Vagina (tissue), 2 donors: ENCODE measurements around the gene NRXN3. TPM values are rescaled to one million over a fixed set of nuclear protein-coding genes. Genes with fewer than 3 reads are reported as not detected.

Source experiments
- DNase-seq, 2 donors: peaks; one replicate each; pipeline ENCODE4 v3.0.0-alpha.2; 2017; ENCODE audit errors: extremely low spot score in 2 of 2
- H3K27ac ChIP-seq: fragments of 200-600 bp; sonication (generic); one replicate; pipeline ENCODE4 v1.5.1; 2019
- H3K27me3 ChIP-seq: fragments of 200-600 bp; sonication (generic); one replicate; pipeline ENCODE4 v1.5.1; 2019
- H3K36me3 ChIP-seq, 2 donors: fragments of 200-600 bp; sonication (generic); one replicate each; pipeline ENCODE4 v1.5.1; 2017 to 2019
- H3K4me1 ChIP-seq: fragments of 200-600 bp; sonication (generic); one replicate; pipeline ENCODE4 v1.5.1; 2019
- H3K4me3 ChIP-seq, 2 donors: fragments of 200-600 bp; sonication (generic); 1 replicate in 1 of 2; 2 replicates in 1 of 2; pipeline ENCODE4 v1.5.1; 2016 to 2019
- H3K9me3 ChIP-seq: fragments of 200-600 bp; sonication (generic); one replicate; pipeline ENCODE4 v1.5.1; 2019
- POLR2A ChIP-seq, 2 donors: fragments of 450-650 bp; IDR thresholded peaks; one replicate each; pipeline ENCODE4 v1.6.1; 2017; ENCODE audit warnings: antibody characterized with exemption in 2 of 2, mild to moderate bottlenecking in 2 of 2, moderate library complexity in 2 of 2
- POLR2AphosphoS5 ChIP-seq, 2 donors: sonication (generic); formaldehyde crosslinking; IDR thresholded peaks; one replicate each; pipeline ENCODE4 v1.9.0; 2017; ENCODE audit warnings: antibody characterized with exemption in 2 of 2, mild to moderate bottlenecking in 2 of 2, low read depth in 1 of 2; ENCODE audit not compliant: insufficient read depth in 1 of 2
- intact Hi-C: fragments of 100-400 bp; cut with DNase I; formaldehyde crosslinking; loops from one replicate; pipeline ENCODE4 v1.15.1; 2023
- total RNA-seq: library from RNA; depleted of rRNA; stranded (reverse); fragments of >200 nt; gene quantifications from one replicate; pipeline ENCODE4 v1.2.3, GENCODE V29; 2016
- TF ChIP-seq, protein P1 (sequence below), 3 experiments: fragments of 450-650 bp in 2 of 3; fragments of 200-600 bp in 1 of 3; sonication (generic) in 1 of 3; IDR thresholded peaks; one replicate each; pipeline ENCODE4 v1.5.1; 2017 to 2019; ENCODE audit warnings: antibody characterized with exemption in 3 of 3, mild to moderate bottlenecking in 2 of 3, moderate library complexity in 2 of 3

NRXN3 gene
- total RNA-seq, 1 donor from 2014 or later = 4.7 TPM

DNA sequence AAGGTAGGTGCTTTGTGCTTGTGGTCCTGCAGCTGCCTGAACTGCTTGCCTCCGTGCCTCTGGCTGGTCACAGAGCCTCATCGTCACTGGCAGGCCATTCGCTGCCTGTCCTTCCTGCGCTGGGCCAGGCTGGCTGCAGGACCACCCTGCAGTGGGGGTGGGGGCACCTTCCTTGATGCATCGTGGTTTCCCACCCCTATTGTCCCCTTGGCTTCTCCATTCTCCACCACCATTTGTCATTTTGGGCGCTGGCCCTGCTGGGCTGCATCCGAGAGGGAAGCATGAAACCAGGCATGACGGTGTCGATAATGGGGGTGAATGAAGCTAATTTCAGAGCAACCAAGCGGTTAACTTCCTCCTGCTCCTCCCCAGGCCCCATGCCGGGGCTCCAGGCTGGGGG lies 127.7 kb downstream of the NRXN3 start:
- intact Hi-C loops = no loop called here
- H3K27ac ChIP-seq = no peak overlapping the region
- TF ChIP-seq POLR2A (IDR thresholded peaks at IDR 0.05) (no peak), POLR2AphosphoS5 (IDR thresholded peaks at IDR 0.05; ENCODE audit: insufficient read depth in 1 of 2, low read depth in 1 of 2) (no peak)
- H3K36me3 ChIP-seq = no peaks in the 10 kb centered on the region
- H3K4me3 ChIP-seq = no peak overlapping the region
- no peak for DNase-seq
- H3K9me3 ChIP-seq = no peaks in the 10 kb centered on the region
- no peaks in the 10 kb centered on the region for H3K27me3 ChIP-seq
- H3K4me1 ChIP-seq = no peaks in the 10 kb centered on the region

DNA sequence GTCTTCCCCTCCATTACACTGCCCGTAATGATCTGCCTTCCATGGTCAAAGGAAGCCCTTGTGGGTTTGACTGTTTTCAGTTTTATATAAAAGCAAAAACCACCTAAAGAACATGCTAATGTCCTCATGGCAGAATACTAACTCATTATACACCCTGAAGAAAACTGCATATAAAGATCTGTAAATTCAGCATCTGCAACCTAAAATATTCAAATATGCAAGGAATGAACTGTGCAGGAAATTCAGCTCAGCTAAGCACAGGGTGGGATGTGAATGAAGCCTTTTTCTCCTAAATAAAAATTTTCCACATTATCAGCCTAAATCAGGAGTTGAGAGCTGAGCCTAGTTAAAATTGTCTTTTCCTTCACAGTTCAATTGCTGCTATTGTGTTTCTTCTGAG lies 128.1 kb downstream of the NRXN3 start:
- Histone ChIP-seq H3K4me3 (no peak overlapping the region), H3K27me3 (no peaks in the 10 kb centered on the region), H3K9me3 (no peaks in the 10 kb centered on the region), H3K4me1 (no peaks in the 10 kb centered on the region), H3K27ac (no peak overlapping the region), H3K36me3 (no peaks in the 10 kb centered on the region)
- intact Hi-C loops = no loop called here
- DNase-seq = no peak
- TF ChIP-seq POLR2A (IDR thresholded peaks at IDR 0.05) (no peak), POLR2AphosphoS5 (IDR thresholded peaks at IDR 0.05; ENCODE audit: insufficient read depth in 1 of 2, low read depth in 1 of 2) (no peak)
- TF ChIP-seq, protein P1, sequence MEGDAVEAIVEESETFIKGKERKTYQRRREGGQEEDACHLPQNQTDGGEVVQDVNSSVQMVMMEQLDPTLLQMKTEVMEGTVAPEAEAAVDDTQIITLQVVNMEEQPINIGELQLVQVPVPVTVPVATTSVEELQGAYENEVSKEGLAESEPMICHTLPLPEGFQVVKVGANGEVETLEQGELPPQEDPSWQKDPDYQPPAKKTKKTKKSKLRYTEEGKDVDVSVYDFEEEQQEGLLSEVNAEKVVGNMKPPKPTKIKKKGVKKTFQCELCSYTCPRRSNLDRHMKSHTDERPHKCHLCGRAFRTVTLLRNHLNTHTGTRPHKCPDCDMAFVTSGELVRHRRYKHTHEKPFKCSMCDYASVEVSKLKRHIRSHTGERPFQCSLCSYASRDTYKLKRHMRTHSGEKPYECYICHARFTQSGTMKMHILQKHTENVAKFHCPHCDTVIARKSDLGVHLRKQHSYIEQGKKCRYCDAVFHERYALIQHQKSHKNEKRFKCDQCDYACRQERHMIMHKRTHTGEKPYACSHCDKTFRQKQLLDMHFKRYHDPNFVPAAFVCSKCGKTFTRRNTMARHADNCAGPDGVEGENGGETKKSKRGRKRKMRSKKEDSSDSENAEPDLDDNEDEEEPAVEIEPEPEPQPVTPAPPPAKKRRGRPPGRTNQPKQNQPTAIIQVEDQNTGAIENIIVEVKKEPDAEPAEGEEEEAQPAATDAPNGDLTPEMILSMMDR (IDR thresholded peaks at IDR 0.05) = no peak

DNA sequence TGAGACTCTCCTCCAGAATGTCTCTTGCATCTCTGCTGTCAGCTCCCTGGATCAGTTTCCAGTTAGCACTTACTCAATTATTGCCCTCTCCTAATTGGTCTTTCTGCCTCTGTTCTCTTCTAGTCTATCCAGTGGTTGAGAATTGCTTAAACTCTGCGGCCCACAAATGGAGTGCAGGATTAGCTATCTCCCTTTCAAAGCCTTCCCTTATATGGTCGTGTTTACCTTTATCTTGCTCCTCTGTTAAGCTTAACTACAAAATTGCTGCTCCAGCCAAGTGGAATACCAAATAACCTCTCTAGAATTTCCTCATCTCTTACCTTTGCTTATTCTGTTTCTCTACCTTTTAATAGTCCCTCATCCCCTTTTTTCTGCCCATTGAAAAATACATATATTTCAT lies 132.7 kb downstream of the NRXN3 start:
- no peak for DNase-seq
- H3K27me3 ChIP-seq = no peaks in the 10 kb centered on the region

DNA sequence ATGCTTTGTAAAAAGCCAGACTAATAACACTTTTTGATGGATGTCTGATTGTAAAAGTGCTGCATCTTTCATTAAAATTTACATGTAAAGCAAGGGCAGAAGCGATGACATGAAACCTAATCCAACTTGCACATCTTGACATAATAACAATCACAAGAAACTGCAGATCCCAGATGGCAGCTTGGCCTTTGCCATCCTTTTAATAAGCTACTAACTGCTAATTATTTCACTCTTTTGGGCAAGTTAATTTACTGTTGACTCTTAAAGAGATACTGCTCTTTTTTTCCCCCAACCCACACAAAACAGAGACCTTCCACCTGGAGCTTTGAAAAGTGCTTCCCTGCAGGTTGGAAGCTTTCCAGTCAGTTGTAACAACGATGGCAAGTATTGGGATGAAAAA lies 137.5 kb downstream of the NRXN3 start:
- intact Hi-C loops = no loop called here
- DNase-seq = no peak
- Histone ChIP-seq H3K4me1 (no peaks in the 10 kb centered on the region), H3K27ac (no peak overlapping the region), H3K36me3 (no peaks in the 10 kb centered on the region), H3K9me3 (no peaks in the 10 kb centered on the region), H3K27me3 (no peaks in the 10 kb centered on the region), H3K4me3 (no peak overlapping the region)
- TF ChIP-seq, protein P1 (IDR thresholded peaks at IDR 0.05) = no peak
- no peak for TF ChIP-seq POLR2A (IDR thresholded peaks at IDR 0.05)
- no peak for TF ChIP-seq POLR2AphosphoS5 (IDR thresholded peaks at IDR 0.05; ENCODE audit: insufficient read depth in 1 of 2, low read depth in 1 of 2)

More for the DNA sequence above, 132.7 kb downstream of the NRXN3 start:
- Histone ChIP-seq H3K9me3 (no peaks in the 10 kb centered on the region), H3K27ac (no peak overlapping the region), H3K4me1 (no peaks in the 10 kb centered on the region), H3K4me3 (no peak overlapping the region), H3K36me3 (no peaks in the 10 kb centered on the region)
- intact Hi-C loops = no loop called here
- TF ChIP-seq POLR2A (IDR thresholded peaks at IDR 0.05) (no peak), POLR2AphosphoS5 (IDR thresholded peaks at IDR 0.05; ENCODE audit: insufficient read depth in 1 of 2, low read depth in 1 of 2) (no peak)
- TF ChIP-seq, protein P1 (IDR thresholded peaks at IDR 0.05) = no peak

DNA sequence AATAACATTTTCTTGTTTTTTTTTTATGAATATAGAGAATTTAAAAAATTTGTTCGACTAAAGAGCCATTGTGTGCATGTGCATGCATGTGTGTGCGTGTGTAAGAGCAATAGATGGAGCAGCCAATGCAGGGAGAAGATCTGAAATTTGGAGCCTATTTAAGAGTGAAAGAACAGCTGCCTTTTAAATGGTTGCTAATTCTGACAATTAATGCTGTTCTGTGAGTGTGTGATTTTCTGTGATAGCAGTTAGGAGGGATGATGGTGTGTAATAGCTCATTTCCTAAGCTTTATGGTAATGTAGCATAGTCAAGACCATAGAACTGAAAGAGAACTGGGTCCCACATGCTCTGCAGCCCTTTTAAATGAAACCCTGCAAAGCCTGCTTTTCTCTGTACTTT lies 137.9 kb downstream of the NRXN3 start:
- Histone ChIP-seq H3K27ac (no peak overlapping the region), H3K4me3 (no peak overlapping the region), H3K36me3 (no peaks in the 10 kb centered on the region), H3K4me1 (no peaks in the 10 kb centered on the region), H3K27me3 (no peaks in the 10 kb centered on the region), H3K9me3 (no peaks in the 10 kb centered on the region)
- intact Hi-C loops = no loop called here
- TF ChIP-seq, protein P1 (IDR thresholded peaks at IDR 0.05) = no peak
- TF ChIP-seq POLR2A (IDR thresholded peaks at IDR 0.05) (no peak), POLR2AphosphoS5 (IDR thresholded peaks at IDR 0.05; ENCODE audit: insufficient read depth in 1 of 2, low read depth in 1 of 2) (no peak)
- no peak for DNase-seq
